ENCODE results near the gene MUTYH.
"Not testable (repeated sequence)": the region's sequence is repeated elsewhere in the genome, so short reads cannot be mapped to it uniquely, and the experiment has no call there.

MUTYH gene

GRCh38 chr1:45317166-45317565 lies 23.1 kb downstream of the MUTYH start:
- no peak for DNase-seq

DNA sequence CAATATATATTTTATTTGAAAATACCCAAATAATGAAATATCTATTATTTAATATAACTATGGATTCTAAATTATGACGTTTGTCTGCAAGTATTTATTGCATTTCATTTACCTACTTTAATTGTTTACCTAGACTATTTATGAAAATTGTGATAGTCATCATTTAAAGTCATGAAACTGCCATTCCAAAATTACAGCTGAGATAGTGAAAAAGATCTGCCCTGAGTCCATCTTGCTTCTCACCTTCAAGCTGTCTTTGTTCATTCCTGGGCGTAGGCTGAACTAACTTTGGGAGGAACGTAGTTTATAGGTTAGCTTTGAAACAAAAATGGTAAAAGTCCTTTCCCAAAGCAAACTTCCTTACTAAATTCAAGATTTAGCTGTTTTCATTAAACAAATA lies 26.0 kb downstream of the MUTYH start:
- DNase-seq: no peak

- no peak for DNase-seq
These were observed 33.3 kb downstream of the MUTYH start for GRCh38 chr1:45306905-45307304.

DNA sequence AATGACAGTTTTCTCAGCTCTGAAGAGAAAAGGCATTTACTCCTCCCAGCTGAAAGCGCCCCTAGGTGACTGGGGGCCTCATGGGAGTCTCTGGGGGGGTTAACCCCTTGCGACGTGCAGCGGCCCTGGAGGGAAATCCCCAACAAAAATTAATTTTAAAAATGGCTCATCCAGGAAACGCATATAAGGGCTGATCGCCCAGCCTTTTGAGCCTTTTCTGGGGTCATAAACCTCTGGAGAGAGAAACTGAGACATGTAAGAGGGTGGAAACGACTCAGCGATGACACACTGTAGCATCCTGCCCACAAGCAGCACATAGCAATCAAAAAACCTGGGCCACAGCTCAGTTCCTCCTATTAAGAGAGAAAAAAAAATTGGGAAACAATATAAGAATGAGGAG lies 33.9 kb downstream of the MUTYH start:
- DNase-seq: no peak

DNA sequence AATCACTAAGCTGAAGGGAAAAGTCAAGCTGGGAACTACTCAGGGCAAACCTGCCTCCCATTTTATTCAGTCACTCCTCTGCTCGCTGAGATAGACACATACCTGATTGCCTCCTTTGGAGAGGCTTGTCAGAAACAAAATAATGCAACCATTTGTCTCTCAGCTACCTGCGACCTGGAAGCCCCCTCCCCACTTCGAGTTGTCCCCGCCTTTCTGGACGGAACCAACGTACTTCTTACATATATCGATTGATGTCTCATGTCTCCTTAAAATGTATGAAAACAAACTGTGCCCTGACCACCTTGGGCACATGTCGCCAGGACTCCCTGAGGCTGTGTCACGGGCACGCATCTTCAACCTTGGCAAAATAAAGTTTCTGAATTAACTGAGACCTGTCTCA lies 35.0 kb downstream of the MUTYH start:
- no peak for DNase-seq

- no peak for DNase-seq
These were observed 35.7 kb downstream of the MUTYH start for GRCh38 chr1:45304311-45305081.

DNA sequence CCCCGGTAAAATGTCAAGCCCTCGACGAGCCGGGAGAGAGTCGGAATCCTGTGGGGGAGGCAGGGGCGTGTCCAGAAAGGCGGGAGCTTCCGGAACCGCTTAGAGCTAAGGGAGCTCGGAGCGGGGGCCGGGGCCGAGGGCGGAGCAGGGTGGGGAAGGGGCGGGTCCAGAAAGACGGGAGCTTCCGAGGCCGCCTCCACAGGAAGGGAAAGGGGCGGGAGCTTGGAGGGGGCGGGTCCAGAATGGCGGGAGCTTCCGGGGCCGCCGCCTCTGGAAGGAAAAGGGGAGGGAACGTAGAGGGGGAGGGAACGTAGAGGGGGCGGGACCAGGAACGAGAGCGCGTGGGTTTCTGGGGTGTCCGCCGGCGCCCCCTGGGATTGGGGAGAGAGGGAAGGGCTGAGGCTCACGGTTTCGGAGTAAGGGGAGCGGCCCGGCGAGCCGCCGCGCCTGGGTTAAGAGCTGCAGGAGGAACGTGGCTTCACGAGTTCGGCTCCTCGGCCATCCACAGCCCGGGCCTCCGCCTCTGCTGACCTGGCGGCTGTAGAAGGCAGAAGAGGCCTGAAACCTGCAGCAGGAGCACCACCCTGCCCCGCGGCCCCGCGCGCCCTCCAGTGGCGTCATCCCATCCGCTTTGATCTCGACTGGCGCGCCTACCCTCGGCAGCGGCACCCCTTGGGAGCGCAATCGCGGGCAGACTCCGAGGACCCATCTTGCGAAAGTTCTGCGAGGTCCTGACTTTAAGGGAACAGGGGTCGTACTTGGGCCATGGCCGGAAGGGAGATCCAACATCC lies 36.5 kb downstream of the MUTYH start:
- peak; percentile 99 for DNase-seq

DNA sequence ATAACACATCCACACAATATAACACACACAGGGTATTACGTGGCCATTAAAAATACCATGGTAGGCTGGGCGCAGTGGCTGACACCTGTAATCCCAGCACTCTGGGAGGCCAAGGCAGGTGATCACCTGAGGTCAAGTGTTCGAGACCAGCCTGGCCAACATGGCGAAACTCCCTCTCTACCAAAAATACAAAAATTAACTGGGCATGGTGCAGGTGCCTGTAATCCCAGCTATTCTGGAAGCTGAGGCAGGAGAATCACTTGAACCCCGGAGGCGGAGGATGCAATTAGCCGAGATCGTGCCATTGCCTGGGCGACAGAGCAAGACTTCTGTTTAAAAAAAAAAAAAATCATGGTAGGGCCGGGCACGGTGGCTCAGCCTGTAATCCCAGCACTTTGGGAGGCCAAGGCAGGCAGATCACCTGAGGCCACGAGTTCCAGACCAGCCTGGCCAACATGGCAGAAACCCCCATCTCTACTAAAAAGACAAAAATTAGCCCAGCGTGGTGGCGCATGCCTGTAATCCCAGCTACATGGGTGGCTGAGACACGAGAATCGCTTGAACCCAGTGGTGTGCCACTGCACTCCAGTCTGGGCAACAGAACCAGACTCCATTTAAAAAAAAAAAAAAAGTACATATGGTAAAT lies 37.6 kb downstream of the MUTYH start:
- no peak for DNase-seq

GRCh38 chr1:45300669-45300997 lies 39.6 kb downstream of the MUTYH start:
- DNase-seq: no peak

GRCh38 chr1:45299981-45300668 lies 40.1 kb downstream of the MUTYH start:
- DNase-seq: peak; percentile 25

GRCh38 chr1:45299296-45299695 lies 40.9 kb downstream of the MUTYH start:
- DNase-seq: no peak

DNA sequence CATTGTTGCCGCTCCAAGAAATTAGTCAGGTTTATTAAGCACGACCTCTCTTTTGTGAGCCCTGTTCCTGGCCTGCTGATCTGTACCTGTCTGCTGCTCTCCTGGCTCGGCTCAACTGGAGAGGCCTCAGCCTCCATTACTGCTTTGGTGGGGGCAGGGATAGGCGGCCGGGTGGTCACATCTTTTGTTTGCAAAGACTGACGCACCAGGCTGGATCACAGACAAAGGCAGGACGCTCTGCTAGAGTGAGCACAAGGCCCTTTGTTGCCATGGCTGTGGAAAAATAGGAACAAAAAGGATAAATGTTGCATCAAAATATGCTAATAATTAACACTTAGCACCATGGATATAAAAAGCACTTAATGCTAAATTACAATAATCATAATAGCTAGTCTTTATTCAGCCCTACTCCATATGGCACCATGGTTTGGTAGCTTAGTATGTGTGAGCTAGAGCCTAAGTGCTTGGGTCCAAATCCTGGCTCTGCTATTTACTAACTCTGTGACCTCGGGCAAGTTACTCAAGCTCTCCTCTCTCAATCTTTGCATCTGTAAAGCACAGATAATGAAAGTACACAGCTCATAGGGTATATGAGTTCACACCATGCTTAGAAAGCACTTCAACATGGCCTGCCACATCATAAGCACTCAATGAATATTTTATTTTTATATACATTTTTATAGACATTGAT lies 42.4 kb downstream of the MUTYH start:
- no peak for DNase-seq

DNA sequence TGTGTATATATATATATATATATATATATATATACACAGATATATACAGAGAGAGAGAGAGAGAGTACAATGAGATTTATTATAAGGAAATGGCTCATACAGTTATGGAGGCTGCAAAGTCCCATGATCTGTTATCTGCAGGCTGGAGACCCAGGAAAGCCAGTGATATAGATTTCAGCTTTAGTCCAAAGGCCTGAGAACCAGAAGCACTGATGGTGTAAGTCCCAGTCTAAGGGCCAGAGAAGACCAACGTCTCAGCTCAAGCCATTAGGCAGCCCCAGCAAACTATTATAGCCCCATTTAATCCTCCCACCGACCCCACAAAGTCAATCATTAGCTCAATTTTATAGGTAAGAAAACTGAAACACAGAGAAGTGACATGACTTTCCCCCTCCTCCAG lies 48.5 kb downstream of the MUTYH start:
- no peak for DNase-seq

GRCh38 chr1:45291002-45291401 lies 49.2 kb downstream of the MUTYH start:
- not testable (repeated sequence) for DNase-seq

- not testable (repeated sequence) for DNase-seq
These were observed 53.7 kb downstream of the MUTYH start for GRCh38 chr1:45286521-45286920.

GRCh38 chr1:45284858-45285257 lies 55.4 kb downstream of the MUTYH start:
- not testable (repeated sequence) for DNase-seq

GRCh38 chr1:45282351-45282750 lies 57.9 kb downstream of the MUTYH start:
- no peak for DNase-seq

All from activated CD8-positive, alpha-beta memory T cell treated with anti-CD3 and anti-CD28 coated beads, Interleukin-2, amount 50 U/mL, for 4 hours (primary cell).